ENCODE results near the gene KDM2B.
"Not testable (repeated sequence)": the region's sequence is repeated elsewhere in the genome, so short reads cannot be mapped to it uniquely, and the experiment has no call there.

GRCh38 chr12:121384891-121385290 is 195.9 kb downstream of the KDM2B start:
- TF ChIP-seq POLR2A (IDR thresholded peaks at IDR 0.05; ENCODE audit: extremely low read depth, insufficient read length); CTCF (IDR thresholded peaks at IDR 0.05; ENCODE audit: low read depth, low read length): not testable (repeated sequence)

Measured in NB4 (cell line).